H1 (cell line): ENCODE data around the gene CDC42EP5. TPM values are rescaled to one million over a fixed set of nuclear protein-coding genes. Genes with fewer than 3 reads are reported as not detected.

ENCODE experiments used
- CTCF ChIA-PET: fragments of 300-600 bp; sonication (Branson Sonifier 250); formaldehyde crosslinking; loops from one replicate; lab custom pipeline; 2021; ENCODE audit not compliant: partially characterized antibody; lab: Charles Lee
- POLR2A ChIA-PET: fragments of 300-600 bp; sonication (Branson Sonifier 250); formaldehyde crosslinking; loops from one replicate; lab custom pipeline; 2021; ENCODE audit warnings: inconsistent platforms; ENCODE audit not compliant: partially characterized antibody; lab: Charles Lee
- DNase-seq, 2 experiments: peaks; one replicate each; pipeline versions ENCODE4 v3.0.0 to v3.0.0-alpha.2; 2010 to 2022; ENCODE audit warnings: low spot score in 2 of 2, low read depth in 1 of 2, mixed read lengths in 1 of 2
- FAIRE-seq: peaks from 2 replicates; lab custom pipeline; 2011; peaks lifted over from hg19 to GRCh38; lab: Jason Lieb, UNC
- H2AFZ ChIP-seq: 2 replicates; pipeline ENCODE4 v1.8.1; 2012; ENCODE audit warnings: low read length, inconsistent platforms
- H2AK5ac ChIP-seq: 2 replicates; pipeline ENCODE4 v1.6.1; 2013; ENCODE audit warnings: low read depth, low read length
- H2BK120ac ChIP-seq: replicated peaks from 2 replicates; pipeline ENCODE3; 2013; ENCODE audit warnings: low read depth, low read length, inconsistent platforms
- H2BK12ac ChIP-seq: 2 replicates; pipeline ENCODE4 v1.6.1; 2013; ENCODE audit warnings: low read depth, low read length
- H2BK15ac ChIP-seq: 2 replicates; pipeline ENCODE4 v1.6.1; 2013; ENCODE audit warnings: low read length
- H2BK20ac ChIP-seq: 2 replicates; pipeline ENCODE4 v1.6.1; 2013; ENCODE audit warnings: low read length
- H2BK5ac ChIP-seq: 2 replicates; pipeline ENCODE4 v1.6.1; 2013; ENCODE audit warnings: low read depth, low read length
- H3K14ac ChIP-seq: 2 replicates; pipeline ENCODE4 v1.6.1; 2013; ENCODE audit warnings: inconsistent platforms; ENCODE audit not compliant: insufficient read length
- H3K18ac ChIP-seq: 2 replicates; pipeline ENCODE4 v1.6.1; 2013; ENCODE audit warnings: low read length; ENCODE audit errors: extremely low read depth
- H3K23ac ChIP-seq: 2 replicates; pipeline ENCODE4 v1.6.1; 2013; ENCODE audit warnings: inconsistent platforms; ENCODE audit not compliant: insufficient read length
- H3K23me2 ChIP-seq: 2 replicates; pipeline ENCODE4 v1.6.1; 2013; ENCODE audit warnings: low read depth, low read length
- H3K27ac ChIP-seq: 2 replicates; pipeline ENCODE4 v1.6.1; 2011; ENCODE audit warnings: low read depth, low read length, inconsistent platforms
- H3K27me3 ChIP-seq, 4 experiments: replicated peaks in 1 of 4; 1 replicate in 1 of 4; 2 replicates in 3 of 4; pipeline versions ENCODE4 v1.6.1 to v1.8.1; 2011 to 2013; ENCODE audit warnings: low read length in 3 of 4, mild to moderate bottlenecking in 3 of 4, inconsistent platforms in 2 of 4, mixed read lengths in 2 of 4, moderate library complexity in 1 of 4; ENCODE audit not compliant: control insufficient read depth in 3 of 4, insufficient read depth in 3 of 4; ENCODE audit errors: extremely low read depth in 1 of 4
- H3K36me3 ChIP-seq, 4 experiments: 2 replicates each; pipeline versions ENCODE4 v1.6.1 to v1.8.1; 2011 to 2013; ENCODE audit warnings: mild to moderate bottlenecking in 4 of 4, low read length in 3 of 4, moderate library complexity in 2 of 4, control low read depth in 1 of 4, inconsistent platforms in 1 of 4; ENCODE audit not compliant: insufficient read depth in 4 of 4, control insufficient read depth in 2 of 4
- H3K4ac ChIP-seq: replicated peaks from 2 replicates; pipeline ENCODE3; 2013; ENCODE audit warnings: low read length, low read depth, mixed read lengths, inconsistent platforms; ENCODE audit not compliant: insufficient read length
- H3K4me1 ChIP-seq, 4 experiments: replicated peaks in 1 of 4; 1 replicate in 1 of 4; 2 replicates in 3 of 4; pipeline versions ENCODE4 v1.6.1 to v1.8.1; 2011 to 2013; ENCODE audit warnings: low read length in 3 of 4, inconsistent platforms in 2 of 4, mixed read lengths in 1 of 4; ENCODE audit not compliant: insufficient read depth in 4 of 4, control insufficient read depth in 3 of 4
- H3K4me2 ChIP-seq, 2 experiments: 2 replicates each; pipeline versions ENCODE4 v1.6.1 to v1.8.1; 2011 to 2013; ENCODE audit warnings: low read depth in 2 of 2, low read length in 2 of 2, control low read depth in 1 of 2, inconsistent platforms in 1 of 2, mild to moderate bottlenecking in 1 of 2; ENCODE audit not compliant: insufficient read depth in 1 of 2
- H3K4me3 ChIP-seq, 4 experiments: fragments of 200-600, 300-600 bp in 1 of 4; sonication (generic), shearing (Covaris generic), sonication (Bioruptor Twin) in 1 of 4; 2 replicates each; pipeline versions ENCODE4 v1.5.1 to v1.8.1; 2011 to 2016; ENCODE audit warnings: low read length in 4 of 4, low read depth in 3 of 4, control low read depth in 2 of 4, inconsistent platforms in 2 of 4, mild to moderate bottlenecking in 2 of 4, mixed read lengths in 1 of 4, moderate library complexity in 1 of 4; ENCODE audit not compliant: insufficient read depth in 2 of 4; ENCODE audit errors: extremely low read depth in 1 of 4
- H3K56ac ChIP-seq: replicated peaks from 2 replicates; pipeline ENCODE3; 2013; ENCODE audit warnings: low read depth, mild to moderate bottlenecking, mixed read lengths, low read length, inconsistent platforms; ENCODE audit not compliant: insufficient read length
- H3K79me1 ChIP-seq: 2 replicates; pipeline ENCODE4 v1.6.1; 2013; ENCODE audit warnings: low read depth, low read length, control low read depth
- H3K79me2 ChIP-seq, 2 experiments: 2 replicates each; pipeline versions ENCODE4 v1.6.1 to v1.8.1; 2012 to 2013; ENCODE audit warnings: low read length in 2 of 2, mild to moderate bottlenecking in 2 of 2, inconsistent platforms in 1 of 2; ENCODE audit not compliant: insufficient read depth in 2 of 2, control insufficient read depth in 1 of 2
- H3K9ac ChIP-seq, 4 experiments: replicated peaks in 1 of 4; 1 replicate in 1 of 4; 2 replicates in 3 of 4; pipeline versions ENCODE4 v1.6.1 to v1.8.1; 2011 to 2013; ENCODE audit warnings: low read depth in 3 of 4, low read length in 3 of 4, control low read depth in 2 of 4, mild to moderate bottlenecking in 2 of 4, moderate library complexity in 2 of 4, inconsistent platforms in 1 of 4; ENCODE audit errors: extremely low read depth in 1 of 4
- H3K9me3 ChIP-seq, 2 experiments: 2 replicates each; pipeline versions ENCODE4 v1.6.1 to v1.8.1; 2012 to 2013; ENCODE audit warnings: mild to moderate bottlenecking in 2 of 2, moderate library complexity in 2 of 2, control low read depth in 1 of 2, inconsistent platforms in 1 of 2, low read depth in 1 of 2, low read length in 1 of 2, mixed read lengths in 1 of 2; ENCODE audit not compliant: insufficient read depth in 2 of 2
- H4K20me1 ChIP-seq, 2 experiments: replicated peaks in 1 of 2; 2 replicates each; pipeline versions ENCODE3 to v1.8.1; 2011 to 2013; ENCODE audit warnings: inconsistent platforms in 2 of 2, low read length in 2 of 2, mild to moderate bottlenecking in 1 of 2; ENCODE audit not compliant: insufficient read depth in 2 of 2, control insufficient read depth in 1 of 2
- H4K5ac ChIP-seq: 2 replicates; pipeline ENCODE4 v1.6.1; 2013; ENCODE audit warnings: low read length, low read depth, mixed read lengths, inconsistent platforms; ENCODE audit not compliant: insufficient read length
- H4K8ac ChIP-seq: 2 replicates; pipeline ENCODE4 v1.8.0; 2013; ENCODE audit warnings: mild to moderate bottlenecking, moderate library complexity, low read length, inconsistent platforms; ENCODE audit not compliant: insufficient read depth; ENCODE audit errors: extremely low read depth
- H4K91ac ChIP-seq: replicated peaks from 2 replicates; pipeline ENCODE3; 2013; ENCODE audit warnings: low read length, mixed read lengths, inconsistent platforms; ENCODE audit not compliant: insufficient read length
- CTBP2 ChIP-seq: IDR thresholded peaks from 2 replicates; pipeline ENCODE4 v1.7.0; 2011; ENCODE audit warnings: borderline replicate concordance, mild to moderate bottlenecking, moderate library complexity, mixed read lengths, low read length; ENCODE audit not compliant: insufficient read depth, insufficient read length
- CTCF ChIP-seq, 3 experiments: IDR thresholded peaks; 1 replicate in 2 of 3; 2 replicates in 1 of 3; pipeline versions ENCODE4 v1.5.1 to v1.6.1; 2011; ENCODE audit warnings: low read length in 3 of 3, mild to moderate bottlenecking in 3 of 3, inconsistent platforms in 2 of 3, low read depth in 1 of 3, moderate library complexity in 1 of 3; ENCODE audit not compliant: insufficient read depth in 1 of 3; ENCODE audit errors: control extremely low read depth in 1 of 3
- KDM1A ChIP-seq: fragments of 200-600, 300-600 bp; sonication (generic); IDR thresholded peaks from 2 replicates; pipeline ENCODE4 v1.7.1; 2016; ENCODE audit warnings: mild to moderate bottlenecking, low read length, borderline replicate concordance
- NANOG ChIP-seq: IDR thresholded peaks from 2 replicates; pipeline ENCODE4 v1.6.1; 2011; ENCODE audit warnings: low read length, low read depth, mild to moderate bottlenecking, inconsistent platforms; ENCODE audit not compliant: insufficient read depth, poor library complexity, severe bottlenecking
- RBBP5 ChIP-seq: IDR thresholded peaks from 2 replicates; pipeline ENCODE4 v1.7.1; 2012; ENCODE audit warnings: low read depth, mild to moderate bottlenecking, inconsistent platforms, low read length, moderate library complexity, borderline replicate concordance
- RFX5 ChIP-seq: IDR thresholded peaks from 2 replicates; pipeline ENCODE4 v1.6.1; 2011; ENCODE audit warnings: low read depth, low read length, improper control_type of control experiment, borderline replicate concordance
- SIRT6 ChIP-seq: IDR thresholded peaks from one replicate; pipeline ENCODE4 v1.7.1; 2012; ENCODE audit warnings: low read length, inconsistent platforms
- SP2 ChIP-seq: IDR thresholded peaks from 2 replicates; pipeline ENCODE4 v1.6.1; 2012; ENCODE audit warnings: mild to moderate bottlenecking, low read length, inconsistent platforms
- WGBS, 2 experiments: shearing (Covaris generic) in 1 of 2; methylation state at CpG; one replicate each; pipeline versions ENCODE4 v1.1.6 to v1.1.7; 2013 to 2015; ENCODE audit warnings: low lambda C conversion rate in 2 of 2, mixed read lengths in 2 of 2, inconsistent platforms in 1 of 2, low coverage in 1 of 2, missing lambda C conversion rate in 1 of 2; ENCODE audit not compliant: insufficient replicate concordance in 2 of 2, insufficient coverage in 1 of 2, insufficient read length in 1 of 2; ENCODE audit errors: extremely low coverage in 1 of 2, missing lambda C conversion rate in 1 of 2; 5-methylcytosine and 5-hydroxymethylcytosine counted together
- polyA plus RNA-seq, 7 experiments: library from polyadenylated mRNA; depleted of rRNA in 3 of 7; stranded (reverse) in 5 of 7; unstranded in 2 of 7; fragments of >200 nt in 5 of 7; fragments of 200-250 nt in 2 of 7; gene quantifications; 1 replicate in 5 of 7; 2 replicates in 1 of 7; 4 replicates in 1 of 7; pipeline versions ENCODE4 v1.2.1 to v1.2.3, GENCODE V29; 2011 to 2013; ENCODE audit warnings: missing spikeins in 2 of 7, mixed read lengths in 2 of 7
- total RNA-seq: library from RNA; stranded (reverse); fragmentation: NEBNext Ultra II Directional; extraction: Animal tissue kit (Norgen Biotek cat#: 25700); gene quantifications from 2 replicates; pipeline ENCODE4 v1.2.1, GENCODE V29; 2021

The CDC42EP5 gene
- total and polyA plus RNA-seq, 2 of the 8 experiments (the other 6 are each of a cell fraction or from before 2014, with no cell fraction given) = 1.8 to 2.1 TPM

GRCh38 chr19:54464630-54465425 lies 8.3 kb downstream of the CDC42EP5 start:
- peaks cover under 1% of the 10 kb centered on the region; the same call in 1 of the 2 replicates for H3K79me1 ChIP-seq
- H2BK120ac ChIP-seq = no peak overlapping the region
- H3K9me3 ChIP-seq = no peaks in the 10 kb centered on the region
- H3K4me2 ChIP-seq = peak overlapping the region; percentile 35 to 76
- H3K4ac ChIP-seq = no peak overlapping the region
- no peak overlapping the region for H2BK20ac ChIP-seq
- H3K9ac ChIP-seq = peak overlapping the region in 3 of 4 experiments; percentile 70 to 77 (median 70); a peak in 6 of 7 replicates
- peak overlapping the region; percentile 41 for H4K5ac ChIP-seq
- DNase-seq (peak; percentile 61 to 91), FAIRE-seq (no peak)
- peaks cover 0 to 8% of the 10 kb centered on the region in 2 experiments for H4K20me1 ChIP-seq
- WGBS, 2 experiments = 5% methylated on average over 36 of the region's 87 CpGs; no CpG with 5 or more reads in 1 of the 2 experiments
- ChIA-PET POLR2A (interaction anchor here (1.2 to 1.6 kb wide), 2 partner anchors 9 to 653 kb away, joined by 3 to 7 read pairs; partner anchors contain the start of genes CDC42EP5 and PPP1R12C), CTCF (no interaction called here)
- no peak overlapping the region for H3K14ac ChIP-seq
- peaks cover 10% of the 10 kb centered on the region; the same call in 1 of the 2 replicates for H3K23me2 ChIP-seq
- H3K27me3 ChIP-seq = peaks cover 0 to 16% (median 8%) of the 10 kb centered on the region in 4 experiments; a peak in 5 of 7 replicates
- peak overlapping the region; percentile 73 for H4K8ac ChIP-seq
- H3K36me3 ChIP-seq = peaks cover 0 to 20% (median 5%) of the 10 kb centered on the region in 4 experiments; a peak in 4 of 8 replicates
- H3K23ac ChIP-seq = no peak overlapping the region
- peak overlapping the region; percentile 94 for H2BK5ac ChIP-seq
- H2AFZ ChIP-seq = no peak overlapping the region
- H3K18ac ChIP-seq = peak overlapping the region; percentile 96
- peaks cover 0 to 8% (median 5%) of the 10 kb centered on the region in 4 experiments; a peak in 5 of 7 replicates for H3K4me1 ChIP-seq
- peak overlapping the region; percentile 66 to 87 (median 80) for H3K4me3 ChIP-seq
- H3K56ac ChIP-seq = no peak overlapping the region
- H2AK5ac ChIP-seq = no peak overlapping the region
- H2BK12ac ChIP-seq = no peak overlapping the region
- H3K27ac ChIP-seq = peak overlapping the region; percentile 86
- H4K91ac ChIP-seq = no peak overlapping the region
- no peaks in the 10 kb centered on the region; a peak in 1 of 4 replicates for H3K79me2 ChIP-seq
- H2BK15ac ChIP-seq = no peak overlapping the region
- TF ChIP-seq RBBP5 (no peak), CTBP2 (peak; percentile 52), SIRT6 (no peak), NANOG (no peak), RFX5 (0 out of 2 replicates have a peak, but pooled peaks have one; percentile 10), SP2 (no peak), KDM1A (no peak), CTCF (IDR thresholded peaks at IDR 0.05; ENCODE audit: control extremely low read depth in 1 of 3, insufficient read depth in 1 of 3, low read depth in 1 of 3, low read length in 3 of 3) (no peak)
